Measurements from ENCODE around the gene SCARB2.

GRCh38 chr4:76251441-76252270, 38.0 kb upstream of the SCARB2 start, which contains the start of gene FAM47E:
- TF ChIP-seq CTCF (optimal IDR thresholded peaks at IDR 0.05 in 1 of 3, IDR thresholded peaks at IDR 0.05 in 1 of 3, conservative IDR thresholded peaks at IDR 0.05 in 1 of 3; ENCODE audit: extremely low read depth in 1 of 3, insufficient read depth in 2 of 3, low read length in 3 of 3) = peak in 2 of 3 experiments; percentile 48 to 53
- peak; percentile 69 for TF ChIP-seq EZH2 (IDR thresholded peaks at IDR 0.05; ENCODE audit: low read length)

Measured in keratinocyte (primary cell).